ENCODE measurements around the gene SLC1A3.
"Not testable (repeated sequence)": the region's sequence is repeated elsewhere in the genome, so short reads cannot be mapped to it uniquely, and the experiment has no call there.

SLC1A3 gene

DNA sequence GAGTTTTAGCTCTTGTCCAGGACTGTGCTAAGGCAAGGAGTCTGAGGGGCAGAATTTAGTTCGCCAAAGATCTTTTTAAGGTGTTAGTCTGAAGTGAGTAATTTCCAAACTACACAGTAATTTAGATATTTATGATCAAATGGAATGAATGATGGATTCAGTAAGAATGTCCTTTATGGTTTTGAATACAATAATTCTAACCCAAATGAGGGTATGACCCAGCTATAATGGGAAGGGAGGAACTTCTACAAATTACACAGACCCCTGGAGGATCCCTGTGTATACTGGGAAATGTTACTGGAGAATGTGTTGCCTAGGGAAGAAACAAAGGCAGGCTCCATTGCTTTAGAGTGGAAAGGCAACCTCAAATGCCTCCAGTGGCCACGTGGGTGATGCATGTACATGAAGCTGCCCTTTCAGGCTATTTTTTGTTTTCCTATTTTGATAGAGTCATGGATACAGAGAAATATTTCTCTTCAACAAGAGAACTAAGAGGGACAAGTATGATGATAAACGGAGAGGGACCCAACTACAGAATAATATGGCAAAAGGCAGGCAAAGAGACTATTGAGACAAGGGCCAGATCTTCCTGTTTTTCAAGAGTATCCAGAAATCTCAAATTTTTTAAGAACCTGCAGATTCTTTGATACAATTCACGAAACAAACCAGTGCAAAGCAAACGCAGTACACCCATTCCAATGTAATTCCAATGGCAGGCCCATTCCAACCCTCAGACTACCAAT lies 25.4 kb downstream of the SLC1A3 start:
- no peak for DNase-seq

DNA sequence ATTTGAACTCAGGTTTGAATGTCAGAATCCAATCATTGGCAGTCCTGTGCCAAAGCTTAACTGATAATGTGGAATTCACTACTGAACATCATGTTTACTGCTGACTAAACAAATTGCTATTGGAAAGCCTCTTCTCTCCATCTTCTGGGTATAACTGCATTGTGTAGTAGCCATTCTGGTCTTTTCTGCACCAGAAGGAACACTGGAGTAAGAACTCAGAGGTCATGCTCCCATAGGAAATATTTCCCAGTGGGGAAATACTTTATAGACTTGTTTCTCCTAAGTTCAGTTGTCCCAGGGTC lies 25.9 kb downstream of the SLC1A3 start:
- DNase-seq = no peak

DNA sequence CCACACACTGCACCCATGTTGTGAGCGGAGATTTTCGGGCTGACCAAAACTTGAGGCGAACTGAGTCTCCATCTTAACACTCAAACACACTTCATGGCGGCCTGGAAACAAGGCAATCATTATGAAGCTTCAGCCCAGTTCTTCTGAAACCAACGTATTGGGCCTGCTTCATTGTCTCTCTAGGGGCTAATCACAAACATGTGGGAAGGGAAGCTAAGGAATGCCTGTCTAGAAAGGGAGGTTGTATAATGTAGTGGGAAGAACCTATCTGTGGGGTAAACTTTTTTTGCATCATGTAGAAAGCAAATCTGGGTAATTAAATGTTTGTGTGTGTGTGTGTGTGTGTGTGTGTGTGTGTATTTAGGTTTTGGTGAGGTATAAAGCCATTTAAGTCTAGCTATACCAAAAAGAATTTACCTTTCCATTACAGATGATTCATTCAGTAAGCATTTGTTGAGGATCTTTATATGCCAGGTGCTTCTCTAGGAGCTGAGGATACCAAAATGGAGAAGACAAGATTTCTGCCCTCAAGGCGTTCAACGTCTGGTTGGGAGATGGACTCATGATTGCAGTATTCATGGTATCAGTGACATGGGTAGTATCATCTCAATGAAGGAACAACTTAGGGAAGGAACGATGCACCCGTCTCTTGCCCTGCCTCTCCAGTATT lies 29.4 kb downstream of the SLC1A3 start:
- no peak for DNase-seq

DNA sequence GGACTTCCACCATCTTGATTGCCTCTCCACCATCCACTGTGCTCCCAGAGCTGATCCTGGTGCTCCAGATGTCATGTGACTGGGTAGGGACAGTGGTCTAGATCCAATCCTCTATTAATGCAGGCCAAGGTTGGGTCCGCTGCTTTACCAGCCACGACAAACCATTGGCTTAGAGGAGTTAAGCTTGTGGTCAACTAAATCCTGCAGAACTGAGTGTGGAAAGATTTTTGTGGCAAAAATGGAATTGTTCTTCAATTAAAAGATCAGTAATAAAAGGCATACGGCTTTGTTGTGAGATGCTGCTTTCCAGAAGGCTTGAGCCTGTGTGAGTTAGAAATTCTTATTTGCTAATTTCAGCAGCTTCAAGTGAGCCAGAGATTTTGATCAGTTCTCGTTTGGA lies 30.7 kb downstream of the SLC1A3 start:
- no peak for DNase-seq

DNA sequence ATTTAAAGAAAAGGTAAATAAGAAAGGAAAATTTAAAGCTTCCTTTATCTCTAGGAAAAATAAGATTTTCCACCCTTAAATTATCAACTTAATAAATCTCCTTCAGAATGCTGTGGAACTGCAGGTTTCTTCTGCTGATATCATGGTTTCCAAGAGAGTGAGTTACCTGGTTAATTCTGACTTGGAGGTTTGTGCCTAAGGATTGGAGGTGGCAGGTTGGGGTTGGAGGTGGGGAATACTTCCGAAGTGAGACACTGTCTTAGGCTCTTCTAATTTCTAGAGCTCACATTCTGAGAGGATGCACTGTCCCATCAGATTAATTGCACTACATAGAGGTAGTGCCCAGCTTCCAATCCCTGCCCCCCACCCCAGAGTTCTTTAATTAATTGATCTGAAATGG lies 31.1 kb downstream of the SLC1A3 start:
- DNase-seq = no peak

DNA sequence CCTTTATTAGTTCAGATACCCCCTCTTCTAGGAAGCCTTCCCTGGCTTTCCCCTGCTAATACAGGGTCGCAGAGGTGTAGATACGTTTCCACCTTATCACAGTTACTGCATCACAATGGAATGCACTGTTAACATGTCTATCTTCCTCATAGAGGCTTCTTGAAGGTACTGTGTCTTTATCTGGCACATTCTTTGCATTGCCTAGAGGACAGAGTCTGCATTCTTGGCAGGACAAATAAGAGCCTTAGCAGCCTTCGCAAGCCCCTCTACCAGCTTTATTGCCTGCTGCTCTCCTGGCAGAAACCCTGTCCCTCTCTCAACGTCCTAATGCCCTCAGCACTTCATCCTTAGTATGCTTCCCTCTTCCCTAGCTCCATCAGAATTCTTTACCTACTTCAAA lies 31.6 kb downstream of the SLC1A3 start:
- DNase-seq = no peak

DNA sequence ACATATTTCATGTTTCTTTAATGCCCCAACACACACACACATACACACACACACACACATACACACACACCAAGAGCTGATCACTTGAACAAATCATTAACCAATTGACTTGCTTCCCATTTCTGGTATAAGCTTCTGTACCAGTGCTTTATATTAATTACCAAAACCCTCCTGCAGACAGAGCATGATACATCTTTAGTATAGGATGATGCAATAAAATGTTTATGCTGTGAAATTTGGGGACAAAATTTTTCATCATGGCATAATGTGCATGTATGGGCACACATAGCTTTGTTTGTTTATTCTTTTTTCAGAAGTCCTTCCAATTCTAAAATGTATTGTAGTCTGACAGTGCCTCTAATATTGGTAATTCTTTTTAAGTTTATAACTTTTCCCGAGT lies 34.5 kb downstream of the SLC1A3 start:
- DNase-seq = no peak

DNA sequence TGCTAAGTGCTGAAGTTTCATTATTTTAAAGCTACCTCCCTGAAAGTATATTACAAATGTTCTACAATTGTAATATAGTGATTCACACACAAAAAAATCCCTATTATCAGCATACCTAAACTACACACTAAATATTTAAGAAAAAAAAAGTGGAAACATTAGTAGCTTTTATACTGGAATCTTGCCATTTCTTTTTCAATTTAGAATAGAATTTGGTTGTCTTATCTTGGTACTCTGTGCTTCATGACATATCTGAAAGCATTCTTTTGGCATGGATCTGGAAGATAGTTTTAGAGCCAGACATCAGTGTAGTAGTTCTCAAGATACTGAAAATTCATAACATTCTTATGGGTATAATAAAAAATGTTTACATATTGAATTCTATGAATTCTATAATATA lies 35.0 kb downstream of the SLC1A3 start:
- no peak for DNase-seq

DNA sequence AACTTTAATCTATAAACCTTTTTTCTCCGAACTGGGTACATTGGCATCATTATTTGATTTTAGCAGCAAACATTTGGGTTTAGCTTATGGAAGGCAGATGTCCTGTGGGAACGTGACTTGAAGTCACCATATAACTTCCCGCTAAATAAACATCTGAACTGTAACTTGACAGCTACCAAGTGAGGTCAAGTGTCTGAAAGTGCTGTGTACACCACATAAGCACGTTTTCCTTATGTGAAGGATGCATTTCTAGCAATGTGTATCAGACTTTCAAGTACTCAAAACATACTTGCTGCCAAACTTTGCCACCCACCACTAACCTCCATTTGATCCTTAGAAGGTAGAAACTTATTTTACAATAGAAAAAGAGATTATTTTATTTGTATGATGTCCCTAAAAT lies 35.7 kb downstream of the SLC1A3 start:
- DNase-seq = no peak

DNA sequence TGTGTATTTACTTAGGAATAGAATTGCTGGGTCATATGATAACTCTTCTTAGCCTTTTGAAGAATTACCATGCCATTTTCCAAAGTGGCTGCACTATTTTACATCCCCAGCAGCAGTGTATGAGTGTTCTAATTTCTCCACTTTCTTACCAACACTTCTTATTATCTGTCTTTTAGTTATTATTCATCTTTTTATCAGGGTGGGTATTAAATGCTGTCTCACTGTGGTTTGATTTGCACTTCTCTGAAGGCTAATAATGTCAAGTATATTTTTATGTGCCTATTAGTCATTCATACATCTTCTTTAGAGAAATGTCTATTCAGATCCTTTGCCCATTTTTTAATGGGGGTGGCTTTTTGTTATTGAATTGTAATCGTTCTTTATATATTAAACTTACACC lies 36.8 kb downstream of the SLC1A3 start:
- DNase-seq = no peak

DNA sequence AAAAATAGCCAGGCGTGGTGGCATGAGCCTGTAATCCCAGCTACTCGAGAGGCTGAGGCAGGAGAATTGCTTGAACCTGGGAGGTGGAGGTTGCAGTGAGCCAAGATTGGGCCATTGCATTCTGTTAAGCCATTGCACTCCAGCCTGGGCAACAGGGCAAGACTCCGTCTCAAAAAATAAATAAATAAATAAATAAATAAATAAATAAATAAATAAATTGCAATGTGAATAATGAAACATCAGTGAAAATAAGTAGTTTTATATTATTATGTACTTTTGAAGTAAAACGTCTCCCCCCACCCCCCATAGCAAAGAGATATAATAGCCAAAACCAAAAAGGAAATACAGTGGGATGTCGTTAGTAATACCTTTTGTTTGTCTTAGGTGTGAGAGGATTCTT lies 37.4 kb downstream of the SLC1A3 start:
- DNase-seq = not testable (repeated sequence)

DNA sequence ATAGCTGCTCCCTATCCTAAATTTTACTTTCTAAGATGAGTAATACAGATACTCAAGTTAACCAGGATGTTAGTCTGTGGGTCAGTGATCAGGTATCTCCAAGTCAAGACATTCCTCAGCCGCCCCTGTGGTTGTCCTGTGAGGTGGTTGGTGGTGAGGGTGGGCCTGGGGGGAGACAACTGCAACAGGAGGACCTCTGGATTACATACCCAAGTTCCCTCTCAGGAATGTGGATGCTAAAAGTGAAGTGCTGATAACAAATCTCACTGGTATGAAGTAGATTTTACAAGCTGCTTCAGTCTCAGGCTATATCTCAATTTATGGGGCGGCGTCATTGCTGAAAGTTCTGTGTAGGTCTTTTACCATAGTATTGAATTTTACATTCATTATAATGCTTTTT lies 38.3 kb downstream of the SLC1A3 start:
- no peak for DNase-seq

DNA sequence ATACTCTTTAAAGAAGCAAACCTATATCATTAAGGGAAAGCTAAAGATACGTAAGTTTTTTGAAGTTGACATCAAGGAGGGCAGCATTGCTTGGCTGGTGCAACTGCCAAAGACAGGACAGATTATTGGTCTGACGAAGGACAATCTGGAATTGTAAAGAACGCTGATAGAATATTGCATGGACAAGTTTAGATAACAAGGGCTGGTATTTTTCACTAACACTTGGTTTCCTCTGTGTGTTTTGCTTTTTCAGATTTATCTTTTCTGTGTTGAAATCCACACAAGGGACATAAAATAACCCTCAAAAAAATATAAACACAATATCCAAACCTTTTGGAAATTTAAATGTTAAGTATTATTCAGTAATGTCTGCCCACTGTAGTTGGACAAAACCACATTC lies 39.7 kb downstream of the SLC1A3 start:
- no peak for DNase-seq

DNA sequence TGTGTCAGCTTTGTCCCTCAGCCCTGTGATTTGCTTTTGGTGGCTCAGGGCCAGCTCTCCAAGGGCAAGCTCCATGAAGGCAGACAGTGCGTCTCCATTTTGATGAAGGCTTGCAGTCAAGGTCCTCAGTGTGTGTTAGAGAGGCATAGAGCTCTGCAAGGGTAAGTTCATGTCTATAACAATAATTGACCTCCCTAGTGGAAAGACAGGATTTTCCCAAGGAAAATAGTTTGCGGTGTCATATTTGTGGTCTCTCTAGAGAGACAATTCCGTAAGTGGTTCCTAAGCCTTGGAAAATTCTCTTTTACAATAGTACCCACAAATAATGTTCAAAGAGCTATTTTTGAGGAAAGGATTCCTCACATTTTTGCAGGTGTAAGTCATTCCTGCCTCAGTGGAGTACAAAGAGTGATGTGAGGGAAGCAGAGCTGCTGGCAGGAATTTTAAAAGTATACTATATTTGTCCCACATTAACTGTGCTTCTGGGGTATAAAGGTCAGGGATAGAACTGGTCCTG lies 40.2 kb downstream of the SLC1A3 start:
- no peak for DNase-seq

DNA sequence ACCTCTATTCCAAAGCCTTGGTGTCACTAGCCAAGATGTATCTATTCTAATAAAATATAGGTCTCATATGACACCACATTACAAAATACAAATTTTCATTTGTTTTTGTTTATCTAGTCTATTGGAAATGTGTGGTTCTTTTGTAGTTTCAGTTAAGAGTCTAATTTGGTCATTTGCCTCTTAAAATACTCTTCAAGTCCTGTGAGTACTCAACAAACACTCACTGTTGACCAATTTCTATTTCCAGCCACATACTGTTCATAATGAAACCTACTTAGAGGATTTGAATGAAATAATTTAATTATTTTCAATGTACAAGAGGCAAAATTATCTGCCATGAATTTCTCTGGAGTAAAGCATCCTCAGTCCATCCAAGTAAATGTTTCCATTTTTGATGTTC lies 40.6 kb downstream of the SLC1A3 start:
- DNase-seq = no peak

DNA sequence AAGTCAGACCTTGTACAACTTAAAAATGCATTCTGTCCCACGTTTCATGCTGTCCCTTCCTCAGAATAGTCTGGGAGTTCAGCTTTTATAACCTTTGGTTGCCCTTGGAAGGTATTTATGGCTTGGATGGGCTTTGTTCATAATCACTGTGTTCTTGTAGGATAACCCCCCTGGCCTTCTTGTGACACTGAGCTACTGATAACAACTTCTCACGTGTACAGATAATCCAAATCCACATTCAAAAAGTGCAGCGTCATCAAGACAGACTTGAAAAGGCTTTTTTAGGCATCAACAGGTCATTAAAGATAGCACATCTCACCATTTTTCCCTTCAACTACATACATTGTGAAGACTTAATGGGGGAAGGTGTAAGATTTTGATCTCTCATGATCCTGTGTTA lies 42.0 kb downstream of the SLC1A3 start:
- no peak for DNase-seq

DNA sequence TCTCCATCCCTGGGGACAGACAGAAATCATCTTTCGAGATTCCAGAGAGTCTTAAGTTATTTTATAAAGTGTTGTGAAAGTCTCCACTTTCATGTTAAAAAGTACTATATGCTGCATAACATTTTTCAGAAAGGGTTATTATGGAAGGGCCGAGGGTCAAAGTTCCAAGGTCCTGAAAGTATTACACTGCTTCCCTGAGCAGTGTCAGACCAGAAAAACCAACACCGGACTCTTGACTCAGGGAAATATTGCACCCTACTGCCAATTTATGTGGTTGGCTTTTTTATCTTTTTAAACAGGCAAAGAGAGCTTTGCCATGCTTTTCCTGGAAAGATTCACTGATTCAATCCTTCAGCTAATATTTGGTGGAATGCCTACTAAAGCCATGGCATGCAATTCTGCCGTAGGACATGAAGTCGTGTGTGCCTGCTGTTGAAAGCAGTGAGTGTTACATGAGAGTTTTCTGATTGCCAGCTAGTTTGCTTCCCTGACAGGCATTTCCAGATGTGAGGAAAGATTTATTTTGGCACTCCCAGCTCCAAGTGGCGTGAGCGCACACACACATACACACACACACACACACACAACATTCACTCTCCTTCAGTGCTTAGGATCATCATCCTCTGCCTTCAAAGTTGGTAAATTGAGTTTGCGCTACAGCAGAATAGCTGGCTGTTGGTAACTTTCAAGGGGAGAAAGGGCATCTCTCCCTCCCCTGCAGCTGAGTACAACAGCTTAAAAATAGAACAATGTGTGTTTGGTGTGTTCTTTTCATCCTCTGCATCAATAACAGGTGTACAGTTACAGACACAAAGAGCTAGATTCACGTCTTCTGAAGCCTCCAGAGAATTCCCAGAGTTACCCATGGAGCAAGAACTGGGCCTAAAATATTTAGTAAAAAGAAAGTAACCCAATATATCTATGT lies 45.6 kb downstream of the SLC1A3 start:
- no peak for DNase-seq

DNA sequence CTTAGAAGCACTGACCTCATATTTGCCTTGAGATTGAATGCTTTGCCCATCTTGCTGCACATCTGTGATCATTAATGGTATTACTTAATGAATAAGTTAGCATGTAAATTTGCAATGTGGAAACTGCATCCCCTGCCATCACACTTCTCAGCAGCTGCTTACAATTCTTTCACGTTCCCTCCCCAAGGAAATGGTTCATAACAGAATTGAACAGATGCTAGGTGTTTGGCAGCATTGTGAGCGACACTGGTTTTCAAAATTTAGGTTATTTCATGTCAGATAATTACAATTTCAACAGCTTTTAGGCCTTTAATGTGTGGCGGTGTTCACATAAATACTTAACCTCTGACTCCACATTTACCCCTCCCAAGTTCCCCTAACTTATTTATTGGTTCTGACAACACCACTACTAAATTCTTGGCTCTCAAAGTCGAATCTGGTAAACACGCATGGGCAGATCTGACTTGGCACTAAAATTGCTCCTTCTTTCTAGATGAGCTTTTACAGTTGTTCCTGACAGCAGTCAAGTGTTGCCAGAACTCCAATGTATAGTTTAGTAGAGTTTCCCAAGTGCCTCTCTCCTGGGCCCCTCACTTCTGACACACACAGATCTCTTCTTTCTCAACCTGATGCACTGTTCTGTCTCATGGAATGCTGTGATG lies 46.8 kb downstream of the SLC1A3 start:
- DNase-seq = no peak

DNA sequence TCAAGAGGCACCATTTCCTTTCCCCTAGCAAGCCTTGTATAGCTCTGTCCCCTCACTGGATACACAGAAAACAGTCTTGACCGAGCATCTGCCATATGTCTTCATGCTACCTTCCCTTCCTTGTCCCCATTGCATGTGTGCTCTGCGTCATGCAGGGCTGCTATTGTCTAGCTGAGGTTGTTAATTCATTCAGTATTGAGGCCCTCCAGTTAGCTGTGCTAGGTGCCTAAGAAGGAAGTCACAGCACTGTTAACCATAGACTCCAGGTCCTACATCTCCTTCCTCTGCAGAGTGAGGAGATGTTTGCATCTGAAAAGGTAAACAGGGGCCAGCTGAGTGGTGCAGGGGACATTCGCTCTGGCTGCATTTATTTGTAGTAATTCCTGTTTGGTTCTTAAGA lies 48.2 kb downstream of the SLC1A3 start:
- DNase-seq = no peak

DNA sequence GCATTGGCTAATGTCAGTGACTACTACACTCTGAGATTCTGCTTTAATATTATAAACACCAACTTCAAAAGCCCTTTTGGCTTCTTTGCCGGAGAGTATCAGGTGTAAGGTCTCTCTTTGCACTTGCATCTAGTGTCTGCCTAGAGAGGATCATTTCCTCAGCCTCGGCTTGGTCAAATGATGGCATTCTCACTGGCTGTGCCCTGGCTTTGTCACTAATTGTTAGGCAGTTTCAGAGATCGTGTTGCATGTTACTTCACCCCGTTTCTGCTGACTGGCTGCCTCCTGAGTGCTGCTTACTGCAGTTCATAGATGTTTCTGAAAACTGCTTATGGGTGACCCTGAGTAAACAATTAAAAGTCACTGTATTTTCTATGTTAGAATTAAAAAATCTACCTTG lies 48.8 kb downstream of the SLC1A3 start:
- DNase-seq = no peak

DNA sequence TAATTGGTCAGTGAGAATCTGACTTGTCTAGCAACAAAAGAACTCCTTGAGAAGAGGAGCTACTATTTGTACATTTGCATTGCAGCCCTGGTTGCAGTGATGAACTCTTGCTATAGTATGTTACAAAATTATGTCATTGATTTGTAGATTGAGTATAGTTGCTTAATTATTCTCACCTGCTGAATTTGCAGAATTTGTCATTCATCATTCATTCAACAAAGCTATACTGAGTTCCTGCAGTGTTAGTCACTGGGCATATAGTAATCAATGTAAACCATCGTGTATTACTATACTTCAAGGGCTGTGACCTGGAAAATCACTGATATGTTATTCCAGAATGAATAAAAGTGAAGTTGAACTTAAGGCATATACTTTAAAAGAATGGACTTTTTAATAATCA lies 50.1 kb downstream of the SLC1A3 start:
- DNase-seq = no peak

DNA sequence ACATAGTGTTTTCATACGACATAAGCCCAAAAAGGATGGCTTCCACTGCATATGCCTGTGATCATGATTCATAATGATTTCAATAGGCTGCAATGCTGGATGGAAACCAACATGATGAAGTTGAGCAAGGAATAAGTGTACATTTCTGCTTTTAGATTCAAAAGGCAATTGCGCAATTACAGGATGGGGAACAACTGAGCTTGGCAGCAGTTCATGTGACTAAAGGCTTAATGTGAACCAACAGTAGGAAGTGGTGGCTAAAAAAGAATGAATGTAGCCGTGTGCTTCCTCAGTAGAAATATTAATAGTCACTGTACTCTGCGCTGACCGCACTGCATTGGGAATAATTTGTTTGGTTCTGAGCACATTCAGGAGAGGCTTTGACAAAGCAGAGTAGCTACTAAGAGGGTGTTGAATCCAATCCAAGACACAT lies 51.2 kb downstream of the SLC1A3 start:
- no peak for DNase-seq

DNA sequence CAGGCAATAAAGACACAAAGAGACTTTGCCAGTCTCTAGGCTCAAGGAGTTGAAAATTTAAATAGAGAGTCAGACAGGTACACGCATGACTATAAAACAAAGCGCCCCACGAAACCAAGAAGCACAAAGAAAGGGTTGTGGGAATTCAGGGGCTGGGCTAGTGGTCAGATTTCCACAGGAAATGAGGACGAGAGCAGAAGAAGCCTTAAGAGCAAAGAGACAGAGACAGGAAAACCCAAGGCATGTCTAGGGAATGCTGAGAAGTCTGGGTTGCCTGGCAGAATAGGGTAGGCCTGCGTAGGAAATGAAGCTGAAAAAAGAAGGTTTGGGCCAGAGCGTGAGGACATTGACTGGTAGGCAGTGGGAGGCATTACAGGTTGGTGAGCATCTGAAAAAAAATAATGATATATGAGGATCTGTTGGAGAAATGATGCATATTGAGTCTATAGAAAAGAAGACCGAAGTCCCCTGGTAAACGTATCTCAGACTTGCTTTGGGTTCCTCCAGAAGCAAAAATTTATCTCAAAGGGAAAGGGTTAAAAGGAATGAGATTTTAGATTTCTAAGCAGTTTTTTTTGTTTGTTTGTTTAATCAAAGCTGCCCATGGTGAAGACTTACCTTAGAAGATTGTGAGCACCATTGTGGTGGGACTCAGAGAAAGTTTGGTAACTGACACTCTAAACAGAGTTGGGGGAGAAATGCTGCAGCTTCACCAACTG lies 51.8 kb downstream of the SLC1A3 start:
- DNase-seq = no peak
